Brain pericyte (primary cell): ENCODE measurements around the gene QSER1.

Source experiments
- DNase-seq: peaks from one replicate; pipeline ENCODE4 v3.0.0-alpha.2; 2012; ENCODE audit warnings: low read depth, low spot score

QSER1 gene

GRCh38 chr11:32890843-32891656 is 1.6 kb upstream of the QSER1 start:
- no peak for DNase-seq

GRCh38 chr11:32891657-32892354 is 805 bp upstream of the QSER1 start:
- DNase-seq, result no peak

GRCh38 chr11:32893093-32893342 is 407 bp downstream of the QSER1 start:
- DNase-seq, result no peak

GRCh38 chr11:32893343-32894148 is 935 bp downstream of the QSER1 start:
- DNase-seq, result no peak

- DNase-seq, result peak; percentile 10
Measured at GRCh38 chr11:32894149-32894827, 1.7 kb downstream of the QSER1 start.

GRCh38 chr11:32894921-32895320 is 2.3 kb downstream of the QSER1 start:
- DNase-seq, result no peak

GRCh38 chr11:32895471-32895870 is 2.9 kb downstream of the QSER1 start:
- DNase-seq, result no peak

GRCh38 chr11:32897103-32897502 is 4.5 kb downstream of the QSER1 start:
- DNase-seq, result no peak

- DNase-seq, result no peak
Measured at GRCh38 chr11:32899438-32899837, 6.8 kb downstream of the QSER1 start.

- no peak for DNase-seq
Measured at GRCh38 chr11:32902089-32902665, 9.6 kb downstream of the QSER1 start.

GRCh38 chr11:32905028-32905667 is 12.5 kb downstream of the QSER1 start:
- DNase-seq, result no peak

GRCh38 chr11:32908619-32909018 is 16.0 kb downstream of the QSER1 start:
- DNase-seq, result no peak

- no peak for DNase-seq
Measured at GRCh38 chr11:32911413-32911812, 18.8 kb downstream of the QSER1 start.

- no peak for DNase-seq
Measured at GRCh38 chr11:32913445-32913844, 20.8 kb downstream of the QSER1 start.

- no peak for DNase-seq
Measured at GRCh38 chr11:32916361-32916760, 23.8 kb downstream of the QSER1 start.

GRCh38 chr11:32916994-32917393 is 24.4 kb downstream of the QSER1 start:
- DNase-seq, result no peak

GRCh38 chr11:32918427-32918826 is 25.8 kb downstream of the QSER1 start:
- DNase-seq, result no peak

GRCh38 chr11:32919338-32919737 is 26.7 kb downstream of the QSER1 start:
- no peak for DNase-seq

- DNase-seq, result no peak
Measured at GRCh38 chr11:32920570-32920969, 28.0 kb downstream of the QSER1 start.

GRCh38 chr11:32921204-32921603 is 28.6 kb downstream of the QSER1 start:
- no peak for DNase-seq

GRCh38 chr11:32931606-32932005 is 39.0 kb downstream of the QSER1 start:
- DNase-seq, result no peak
